ENCODE measurements around the gene NBPF12.
"Not testable (repeated sequence)": the region's sequence is repeated elsewhere in the genome, so short reads cannot be mapped to it uniquely, and the experiment has no call there.

The NBPF12 gene

GRCh38 chr1:146985855-146986254, 47.7 kb downstream of the NBPF12 start:
- not testable (repeated sequence) for DNase-seq

- DNase-seq, result not testable (repeated sequence)
These were observed 48.3 kb downstream of the NBPF12 start for GRCh38 chr1:146986450-146986849.

GRCh38 chr1:146987502-146987901, 49.4 kb downstream of the NBPF12 start:
- not testable (repeated sequence) for DNase-seq

GRCh38 chr1:146989455-146989854, 51.3 kb downstream of the NBPF12 start:
- not testable (repeated sequence) for DNase-seq

GRCh38 chr1:147008495-147008894, 70.4 kb downstream of the NBPF12 start:
- DNase-seq, result not testable (repeated sequence)

GRCh38 chr1:147026975-147027374, 88.9 kb downstream of the NBPF12 start:
- not testable (repeated sequence) for DNase-seq

GRCh38 chr1:147030066-147030653, 92.0 kb downstream of the NBPF12 start:
- not testable (repeated sequence) for DNase-seq

GRCh38 chr1:147039916-147040315, 101.8 kb downstream of the NBPF12 start:
- DNase-seq, result no peak

GRCh38 chr1:147042891-147043290, 104.8 kb downstream of the NBPF12 start:
- not testable (repeated sequence) for DNase-seq

GRCh38 chr1:147044511-147044910, 106.4 kb downstream of the NBPF12 start:
- DNase-seq, result not testable (repeated sequence)
